GM23338 (cell line): Measurements from ENCODE around the gene BNC2. TPM values are rescaled to one million over a fixed set of nuclear protein-coding genes. Genes with fewer than 3 reads are reported as not detected.

Experiments
- ATAC-seq: fragments of 200-7000 bp; cut with Tn5 transposase; 3 replicates; pipeline ENCODE4 v1.9.1; 2020
- DNase-seq: peaks from one replicate; pipeline ENCODE4 v3.0.0-alpha.2; 2015; ENCODE audit warnings: low spot score
- H2AFZ ChIP-seq: fragments of 200-600 bp; sonication (generic); 2 replicates; pipeline ENCODE4 v1.8.0; 2016; ENCODE audit warnings: antibody characterized with exemption, mild to moderate bottlenecking, moderate library complexity
- H3F3A ChIP-seq: fragments of 200-600 bp; sonication (generic); replicated peaks from 2 replicates; pipeline ENCODE4 v1.8.0; 2017; ENCODE audit warnings: antibody characterized with exemption, mixed run types, low read depth
- H3K27ac ChIP-seq: fragments of 200-600 bp; sonication (generic); 2 replicates; pipeline ENCODE4 v1.6.1; 2016; ENCODE audit warnings: low read depth
- H3K27me3 ChIP-seq: fragments of 200-600 bp; sonication (generic); 2 replicates; pipeline ENCODE4 v1.8.0; 2016; ENCODE audit warnings: mild to moderate bottlenecking, mixed run types, moderate library complexity; ENCODE audit not compliant: insufficient read depth
- H3K36me3 ChIP-seq: fragments of 200-600 bp; sonication (generic); 2 replicates; pipeline ENCODE4 v1.8.0; 2016; ENCODE audit warnings: mild to moderate bottlenecking; ENCODE audit not compliant: insufficient read depth
- H3K4me1 ChIP-seq: fragments of 200-600 bp; sonication (generic); 2 replicates; pipeline ENCODE4 v1.8.0; 2016; ENCODE audit warnings: mild to moderate bottlenecking, moderate library complexity; ENCODE audit not compliant: insufficient read depth
- H3K4me2 ChIP-seq: fragments of 200-600 bp; sonication (generic); 2 replicates; pipeline ENCODE4 v1.7.1; 2017; ENCODE audit warnings: mixed run types
- H3K4me3 ChIP-seq: fragments of 200-600 bp; sonication (generic); 2 replicates; pipeline ENCODE4 v1.6.1; 2016; ENCODE audit warnings: mixed run types
- H3K79me2 ChIP-seq: fragments of 200-600 bp; sonication (generic); replicated peaks from 2 replicates; pipeline ENCODE4 v1.8.0; 2017; ENCODE audit warnings: mild to moderate bottlenecking; ENCODE audit not compliant: insufficient read depth
- H3K9me2 ChIP-seq: fragments of 200-600 bp; sonication (generic); 2 replicates; pipeline ENCODE4 v1.8.0; 2017; ENCODE audit not compliant: insufficient read depth
- H4K20me1 ChIP-seq: fragments of 200-600 bp; sonication (generic); replicated peaks from 2 replicates; pipeline ENCODE4 v1.8.0; 2017; ENCODE audit warnings: mild to moderate bottlenecking; ENCODE audit not compliant: insufficient read depth
- H3K27ac Mint-ChIP-seq: 2 replicates; pipeline ENCODE4 v1.8.0; 2020; ENCODE audit warnings: inconsistent platforms, mild to moderate bottlenecking, moderate library complexity, mixed read lengths
- H3K27me3 Mint-ChIP-seq: 3 replicates; pipeline ENCODE4 v1.8.0; 2022; ENCODE audit warnings: low read depth, mild to moderate bottlenecking, moderate library complexity, mixed read lengths, inconsistent platforms; ENCODE audit not compliant: insufficient read depth, poor library complexity
- H3K36me3 Mint-ChIP-seq: 3 replicates; pipeline ENCODE4 v1.8.0; 2021; ENCODE audit warnings: low read depth, mild to moderate bottlenecking, inconsistent platforms, moderate library complexity, mixed read lengths
- H3K4me1 Mint-ChIP-seq: 3 replicates; pipeline ENCODE4 v1.8.0; 2020; ENCODE audit warnings: mild to moderate bottlenecking, inconsistent platforms, mixed read lengths
- H3K4me3 Mint-ChIP-seq: 3 replicates; pipeline ENCODE4 v1.8.0; 2021; ENCODE audit warnings: moderate library complexity, mild to moderate bottlenecking, inconsistent platforms, mixed read lengths
- H3K9me3 Mint-ChIP-seq: 3 replicates; pipeline ENCODE4 v1.8.0; 2020; ENCODE audit warnings: moderate library complexity, mild to moderate bottlenecking, inconsistent platforms, mixed read lengths
- EZH2 ChIP-seq: fragments of 200-600 bp; sonication (generic); IDR thresholded peaks from one replicate; pipeline ENCODE4 v1.8.0; 2017; ENCODE audit warnings: antibody characterized with exemption, mild to moderate bottlenecking, low read depth; ENCODE audit not compliant: unreplicated experiment
- EZH2phosphoT487 ChIP-seq: fragments of 200-600 bp; sonication (generic); IDR thresholded peaks from one replicate; pipeline ENCODE4 v1.8.1; 2018; ENCODE audit warnings: antibody characterized with exemption; ENCODE audit not compliant: unreplicated experiment
- JUNB ChIP-seq: IDR thresholded peaks from one replicate; pipeline ENCODE4 v1.6.1; 2016; ENCODE audit warnings: antibody characterized with exemption; ENCODE audit not compliant: unreplicated experiment
- POLR2AphosphoS5 ChIP-seq: IDR thresholded peaks from 2 replicates; pipeline ENCODE4 v1.6.1; 2016; ENCODE audit warnings: antibody characterized with exemption, low read depth
- ZNF331 ChIP-seq: fragments of 250-450 bp; sonication (Bioruptor Pico); IDR thresholded peaks from 2 replicates; pipeline ENCODE4 v1.5.0; 2020; ENCODE audit warnings: low read depth, mild to moderate bottlenecking, moderate library complexity
- polyA plus RNA-seq: library from polyadenylated mRNA; unstranded; fragments of >200 nt; fragmentation: Nextera tagmentation; extraction: Ambion mirVana; gene quantifications from 2 replicates; pipeline ENCODE4 v1.2.1, GENCODE V29; 2016
- total RNA-seq: library from RNA; depleted of rRNA; stranded (reverse); fragments of >200 nt; shearing (Covaris generic); gene quantifications from 2 replicates; pipeline ENCODE4 v1.2.3, GENCODE V29; 2014
- TF ChIP-seq, protein P1 (sequence below), 2 experiments: fragments of 200-600 bp in 1 of 2; sonication (generic) in 1 of 2; conservative IDR thresholded peaks; 2 replicates each; pipeline versions ENCODE4 v1.5.1 to v1.6.1; 2016 to 2017; ENCODE audit warnings: antibody characterized with exemption in 2 of 2, low read depth in 2 of 2, mild to moderate bottlenecking in 2 of 2, moderate library complexity in 1 of 2
- TF ChIP-seq, protein P2 (sequence below): fragments of 250-450 bp; sonication (Bioruptor Pico); IDR thresholded peaks from 2 replicates; pipeline ENCODE4 v1.5.0; 2020; ENCODE audit warnings: mild to moderate bottlenecking, moderate library complexity
- TF ChIP-seq, protein P3 (sequence below): IDR thresholded peaks from 2 replicates; pipeline ENCODE4 v1.6.1; 2016; ENCODE audit warnings: antibody characterized with exemption

BNC2 gene
- total and polyA plus RNA-seq, 2 experiments from 2014 or later, result 12.7 to 13.2 TPM

DNA sequence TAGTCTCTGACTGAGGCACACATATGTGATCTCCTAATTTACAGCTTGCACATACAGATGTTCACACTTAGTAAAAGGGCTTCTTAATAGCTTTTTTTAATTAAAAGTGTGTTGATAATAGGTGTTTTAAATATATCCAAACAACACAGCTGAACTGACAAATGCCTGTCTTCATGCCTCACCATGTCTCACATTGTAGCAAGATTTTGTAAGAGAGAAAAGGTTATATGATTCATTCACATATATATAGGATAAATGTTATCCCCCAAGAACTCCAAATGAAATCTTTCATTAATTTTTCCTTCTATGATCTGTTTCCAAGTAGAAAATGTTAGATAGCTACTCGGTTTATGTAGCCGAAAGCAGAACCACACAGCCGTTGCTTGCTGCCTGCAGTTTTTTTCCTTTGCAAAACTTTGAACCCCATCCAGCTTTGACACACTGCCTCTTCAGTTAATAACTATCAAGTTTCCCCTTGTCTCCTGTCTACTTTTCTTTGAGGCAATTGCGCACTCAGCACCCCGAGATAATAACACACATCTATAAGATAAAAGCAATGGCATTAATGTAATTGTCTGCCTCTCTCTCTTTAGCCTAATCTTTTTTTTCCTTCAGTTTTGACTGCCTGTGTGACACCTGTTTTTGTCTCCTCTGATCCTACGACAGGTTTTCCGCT is 299.2 kb downstream of the BNC2 start:
- Histone ChIP-seq H3K4me3 (no peak overlapping the region), H3K9me2 (no peaks in the 10 kb centered on the region), H3K36me3 (no peaks in the 10 kb centered on the region), H3K27me3 (no peaks in the 10 kb centered on the region), H4K20me1 (no peaks in the 10 kb centered on the region), H3K4me1 (peaks cover 37% of the 10 kb centered on the region), H3K79me2 (no peaks in the 10 kb centered on the region), H2AFZ (no peak overlapping the region), H3F3A (no peaks in the 10 kb centered on the region), H3K4me2 (no peak overlapping the region), H3K27ac (no peak overlapping the region)
- no peak for TF ChIP-seq POLR2AphosphoS5
- TF ChIP-seq, protein P1, sequence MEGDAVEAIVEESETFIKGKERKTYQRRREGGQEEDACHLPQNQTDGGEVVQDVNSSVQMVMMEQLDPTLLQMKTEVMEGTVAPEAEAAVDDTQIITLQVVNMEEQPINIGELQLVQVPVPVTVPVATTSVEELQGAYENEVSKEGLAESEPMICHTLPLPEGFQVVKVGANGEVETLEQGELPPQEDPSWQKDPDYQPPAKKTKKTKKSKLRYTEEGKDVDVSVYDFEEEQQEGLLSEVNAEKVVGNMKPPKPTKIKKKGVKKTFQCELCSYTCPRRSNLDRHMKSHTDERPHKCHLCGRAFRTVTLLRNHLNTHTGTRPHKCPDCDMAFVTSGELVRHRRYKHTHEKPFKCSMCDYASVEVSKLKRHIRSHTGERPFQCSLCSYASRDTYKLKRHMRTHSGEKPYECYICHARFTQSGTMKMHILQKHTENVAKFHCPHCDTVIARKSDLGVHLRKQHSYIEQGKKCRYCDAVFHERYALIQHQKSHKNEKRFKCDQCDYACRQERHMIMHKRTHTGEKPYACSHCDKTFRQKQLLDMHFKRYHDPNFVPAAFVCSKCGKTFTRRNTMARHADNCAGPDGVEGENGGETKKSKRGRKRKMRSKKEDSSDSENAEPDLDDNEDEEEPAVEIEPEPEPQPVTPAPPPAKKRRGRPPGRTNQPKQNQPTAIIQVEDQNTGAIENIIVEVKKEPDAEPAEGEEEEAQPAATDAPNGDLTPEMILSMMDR (conservative IDR thresholded peaks at IDR 0.05; ENCODE audit: low read depth in 2 of 2), result no peak
- Mint-ChIP-seq H3K36me3 (no peaks in the 10 kb centered on the region), H3K27me3 (no peaks in the 10 kb centered on the region), H3K9me3 (no peaks in the 10 kb centered on the region), H3K4me1 (peaks cover 64% of the 10 kb centered on the region), H3K27ac (no peak overlapping the region), H3K4me3 (no peak overlapping the region)
- DNase-seq, result no peak
- ATAC-seq, result no peak

DNA sequence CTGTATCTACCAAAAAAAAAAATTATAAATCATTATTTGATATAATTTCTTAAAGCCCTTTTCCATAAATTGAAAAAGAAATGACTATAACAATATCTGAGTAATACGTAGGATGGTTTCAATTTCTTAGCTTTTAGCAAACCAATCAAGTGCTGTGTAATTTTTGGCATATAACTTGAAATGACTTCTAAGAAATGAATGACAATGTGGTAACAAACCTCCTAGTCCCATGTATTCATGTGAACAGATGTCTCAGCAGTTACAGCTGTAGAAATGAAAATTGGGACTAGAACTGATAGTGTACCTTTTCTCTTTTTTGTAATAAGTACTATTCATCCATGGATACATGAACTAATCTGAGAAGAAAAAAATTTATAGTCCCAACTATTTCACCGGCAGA is 307.0 kb downstream of the BNC2 start:
- no peaks in the 10 kb centered on the region for H3K36me3 Mint-ChIP-seq
- no peaks in the 10 kb centered on the region for H3K36me3 ChIP-seq
- 0 out of 2 replicates have a peak, but pooled peaks cover 3% of the 10 kb centered on the region for H3K79me2 ChIP-seq
- H3K27ac Mint-ChIP-seq, result no peak overlapping the region
- H3K9me2 ChIP-seq, result no peaks in the 10 kb centered on the region
- no peak for DNase-seq
- no peaks in the 10 kb centered on the region for H3K27me3 Mint-ChIP-seq
- no peak overlapping the region for H3K27ac ChIP-seq
- no peak overlapping the region for H3K4me3 Mint-ChIP-seq
- no peak for ATAC-seq
- peaks cover 6% of the 10 kb centered on the region; the same call in 1 of the 2 replicates for H3K4me1 ChIP-seq
- H4K20me1 ChIP-seq, result no peaks in the 10 kb centered on the region
- H3K4me1 Mint-ChIP-seq, result peaks cover 19% of the 10 kb centered on the region
- H2AFZ ChIP-seq, result no peak overlapping the region
- H3K27me3 ChIP-seq, result no peaks in the 10 kb centered on the region
- H3K9me3 Mint-ChIP-seq, result no peaks in the 10 kb centered on the region
- H3F3A ChIP-seq, result no peaks in the 10 kb centered on the region
- no peak overlapping the region for H3K4me2 ChIP-seq
- no peak overlapping the region for H3K4me3 ChIP-seq
- TF ChIP-seq, protein P2, sequence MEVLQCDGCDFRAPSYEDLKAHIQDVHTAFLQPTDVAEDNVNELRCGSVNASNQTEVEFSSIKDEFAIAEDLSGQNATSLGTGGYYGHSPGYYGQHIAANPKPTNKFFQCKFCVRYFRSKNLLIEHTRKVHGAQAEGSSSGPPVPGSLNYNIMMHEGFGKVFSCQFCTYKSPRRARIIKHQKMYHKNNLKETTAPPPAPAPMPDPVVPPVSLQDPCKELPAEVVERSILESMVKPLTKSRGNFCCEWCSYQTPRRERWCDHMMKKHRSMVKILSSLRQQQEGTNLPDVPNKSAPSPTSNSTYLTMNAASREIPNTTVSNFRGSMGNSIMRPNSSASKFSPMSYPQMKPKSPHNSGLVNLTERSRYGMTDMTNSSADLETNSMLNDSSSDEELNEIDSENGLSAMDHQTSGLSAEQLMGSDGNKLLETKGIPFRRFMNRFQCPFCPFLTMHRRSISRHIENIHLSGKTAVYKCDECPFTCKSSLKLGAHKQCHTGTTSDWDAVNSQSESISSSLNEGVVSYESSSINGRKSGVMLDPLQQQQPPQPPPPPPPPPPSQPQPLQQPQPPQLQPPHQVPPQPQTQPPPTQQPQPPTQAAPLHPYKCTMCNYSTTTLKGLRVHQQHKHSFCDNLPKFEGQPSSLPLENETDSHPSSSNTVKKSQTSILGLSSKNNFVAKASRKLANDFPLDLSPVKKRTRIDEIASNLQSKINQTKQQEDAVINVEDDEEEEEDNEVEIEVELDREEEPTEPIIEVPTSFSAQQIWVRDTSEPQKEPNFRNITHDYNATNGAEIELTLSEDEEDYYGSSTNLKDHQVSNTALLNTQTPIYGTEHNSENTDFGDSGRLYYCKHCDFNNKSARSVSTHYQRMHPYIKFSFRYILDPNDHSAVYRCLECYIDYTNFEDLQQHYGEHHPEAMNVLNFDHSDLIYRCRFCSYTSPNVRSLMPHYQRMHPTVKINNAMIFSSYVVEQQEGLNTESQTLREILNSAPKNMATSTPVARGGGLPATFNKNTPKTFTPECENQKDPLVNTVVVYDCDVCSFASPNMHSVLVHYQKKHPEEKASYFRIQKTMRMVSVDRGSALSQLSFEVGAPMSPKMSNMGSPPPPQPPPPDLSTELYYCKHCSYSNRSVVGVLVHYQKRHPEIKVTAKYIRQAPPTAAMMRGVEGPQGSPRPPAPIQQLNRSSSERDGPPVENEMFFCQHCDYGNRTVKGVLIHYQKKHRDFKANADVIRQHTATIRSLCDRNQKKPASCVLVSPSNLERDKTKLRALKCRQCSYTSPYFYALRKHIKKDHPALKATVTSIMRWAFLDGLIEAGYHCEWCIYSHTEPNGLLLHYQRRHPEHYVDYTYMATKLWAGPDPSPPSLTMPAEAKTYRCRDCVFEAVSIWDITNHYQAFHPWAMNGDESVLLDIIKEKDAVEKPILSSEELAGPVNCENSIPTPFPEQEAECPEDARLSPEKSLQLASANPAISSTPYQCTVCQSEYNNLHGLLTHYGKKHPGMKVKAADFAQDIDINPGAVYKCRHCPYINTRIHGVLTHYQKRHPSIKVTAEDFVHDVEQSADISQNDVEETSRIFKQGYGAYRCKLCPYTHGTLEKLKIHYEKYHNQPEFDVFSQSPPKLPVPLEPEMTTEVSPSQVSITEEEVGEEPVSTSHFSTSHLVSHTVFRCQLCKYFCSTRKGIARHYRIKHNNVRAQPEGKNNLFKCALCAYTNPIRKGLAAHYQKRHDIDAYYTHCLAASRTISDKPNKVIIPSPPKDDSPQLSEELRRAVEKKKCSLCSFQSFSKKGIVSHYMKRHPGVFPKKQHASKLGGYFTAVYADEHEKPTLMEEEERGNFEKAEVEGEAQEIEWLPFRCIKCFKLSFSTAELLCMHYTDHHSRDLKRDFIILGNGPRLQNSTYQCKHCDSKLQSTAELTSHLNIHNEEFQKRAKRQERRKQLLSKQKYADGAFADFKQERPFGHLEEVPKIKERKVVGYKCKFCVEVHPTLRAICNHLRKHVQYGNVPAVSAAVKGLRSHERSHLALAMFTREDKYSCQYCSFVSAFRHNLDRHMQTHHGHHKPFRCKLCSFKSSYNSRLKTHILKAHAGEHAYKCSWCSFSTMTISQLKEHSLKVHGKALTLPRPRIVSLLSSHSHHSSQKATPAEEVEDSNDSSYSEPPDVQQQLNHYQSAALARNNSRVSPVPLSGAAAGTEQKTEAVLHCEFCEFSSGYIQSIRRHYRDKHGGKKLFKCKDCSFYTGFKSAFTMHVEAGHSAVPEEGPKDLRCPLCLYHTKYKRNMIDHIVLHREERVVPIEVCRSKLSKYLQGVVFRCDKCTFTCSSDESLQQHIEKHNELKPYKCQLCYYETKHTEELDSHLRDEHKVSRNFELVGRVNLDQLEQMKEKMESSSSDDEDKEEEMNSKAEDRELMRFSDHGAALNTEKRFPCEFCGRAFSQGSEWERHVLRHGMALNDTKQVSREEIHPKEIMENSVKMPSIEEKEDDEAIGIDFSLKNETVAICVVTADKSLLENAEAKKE (CRISPR knock-in tag), result no peak
- TF ChIP-seq POLR2AphosphoS5 (no peak), JUNB (no peak), EZH2 (no peak), EZH2phosphoT487 (no peak), ZNF331 (CRISPR knock-in tag) (no peak)
- TF ChIP-seq, protein P3, sequence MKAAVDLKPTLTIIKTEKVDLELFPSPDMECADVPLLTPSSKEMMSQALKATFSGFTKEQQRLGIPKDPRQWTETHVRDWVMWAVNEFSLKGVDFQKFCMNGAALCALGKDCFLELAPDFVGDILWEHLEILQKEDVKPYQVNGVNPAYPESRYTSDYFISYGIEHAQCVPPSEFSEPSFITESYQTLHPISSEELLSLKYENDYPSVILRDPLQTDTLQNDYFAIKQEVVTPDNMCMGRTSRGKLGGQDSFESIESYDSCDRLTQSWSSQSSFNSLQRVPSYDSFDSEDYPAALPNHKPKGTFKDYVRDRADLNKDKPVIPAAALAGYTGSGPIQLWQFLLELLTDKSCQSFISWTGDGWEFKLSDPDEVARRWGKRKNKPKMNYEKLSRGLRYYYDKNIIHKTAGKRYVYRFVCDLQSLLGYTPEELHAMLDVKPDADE, result no peak
- TF ChIP-seq, protein P1 (conservative IDR thresholded peaks at IDR 0.05; ENCODE audit: low read depth in 2 of 2), result no peak
